ENCODE measurements around the gene EEFSEC.

EEFSEC gene

GRCh38 chr3:128443771-128444170 lies 290.5 kb downstream of the EEFSEC start:
- Histone ChIP-seq H3K27me3 (replicated peaks; ENCODE audit: control insufficient read depth, insufficient read depth, low read length) (no peaks in the 10 kb centered on the region; the same call in none of the 2 replicates), H3K4me3 (replicated peaks; ENCODE audit: low read depth, low read length) (no peak overlapping the region), H3K36me3 (ENCODE audit: control insufficient read depth, insufficient read depth, low read length) (no peaks in the 10 kb centered on the region)
- no peak for TF ChIP-seq CTCF (IDR thresholded peaks at IDR 0.05; ENCODE audit: insufficient read depth, low read length, poor library complexity, severe bottlenecking)
- no peak for DNase-seq (ENCODE audit: extremely low read depth, insufficient read length)

GRCh38 chr3:128445357-128445756 lies 292.1 kb downstream of the EEFSEC start:
- Histone ChIP-seq H3K27me3 (replicated peaks; ENCODE audit: control insufficient read depth, insufficient read depth, low read length) (no peaks in the 10 kb centered on the region; the same call in none of the 2 replicates), H3K4me3 (replicated peaks; ENCODE audit: low read depth, low read length) (no peak overlapping the region), H3K36me3 (ENCODE audit: control insufficient read depth, insufficient read depth, low read length) (no peaks in the 10 kb centered on the region)
- TF ChIP-seq CTCF (IDR thresholded peaks at IDR 0.05; ENCODE audit: insufficient read depth, low read length, poor library complexity, severe bottlenecking): no peak
- no peak for DNase-seq (ENCODE audit: extremely low read depth, insufficient read length)

- no peak for TF ChIP-seq CTCF (IDR thresholded peaks at IDR 0.05; ENCODE audit: insufficient read depth, low read length, poor library complexity, severe bottlenecking)
- DNase-seq (ENCODE audit: extremely low read depth, insufficient read length): no peak
- Histone ChIP-seq H3K27me3 (replicated peaks; ENCODE audit: control insufficient read depth, insufficient read depth, low read length) (no peaks in the 10 kb centered on the region; the same call in 1 of the 2 replicates), H3K36me3 (ENCODE audit: control insufficient read depth, insufficient read depth, low read length) (no peaks in the 10 kb centered on the region), H3K4me3 (replicated peaks; ENCODE audit: low read depth, low read length) (no peak overlapping the region)
These were observed 293.5 kb downstream of the EEFSEC start for GRCh38 chr3:128446821-128447220.

GRCh38 chr3:128447561-128448013 lies 294.3 kb downstream of the EEFSEC start:
- Histone ChIP-seq H3K4me3 (replicated peaks; ENCODE audit: low read depth, low read length) (no peak overlapping the region), H3K27me3 (replicated peaks; ENCODE audit: control insufficient read depth, insufficient read depth, low read length) (no peaks in the 10 kb centered on the region), H3K36me3 (ENCODE audit: control insufficient read depth, insufficient read depth, low read length) (no peaks in the 10 kb centered on the region)
- peak; percentile 59 for DNase-seq (ENCODE audit: extremely low read depth, insufficient read length)
- no peak for TF ChIP-seq CTCF (IDR thresholded peaks at IDR 0.05; ENCODE audit: insufficient read depth, low read length, poor library complexity, severe bottlenecking)

GRCh38 chr3:128448491-128448890 lies 295.2 kb downstream of the EEFSEC start:
- H3K4me3 ChIP-seq (replicated peaks; ENCODE audit: low read depth, low read length): no peak overlapping the region
- no peak for TF ChIP-seq CTCF (IDR thresholded peaks at IDR 0.05; ENCODE audit: insufficient read depth, low read length, poor library complexity, severe bottlenecking)
- no peaks in the 10 kb centered on the region; the same call in 1 of the 2 replicates for H3K27me3 ChIP-seq (replicated peaks; ENCODE audit: control insufficient read depth, insufficient read depth, low read length)
- no peaks in the 10 kb centered on the region for H3K36me3 ChIP-seq (ENCODE audit: control insufficient read depth, insufficient read depth, low read length)
- no peak for DNase-seq (ENCODE audit: extremely low read depth, insufficient read length)

- TF ChIP-seq CTCF (IDR thresholded peaks at IDR 0.05; ENCODE audit: insufficient read depth, low read length, poor library complexity, severe bottlenecking): no peak
- H3K36me3 ChIP-seq (ENCODE audit: control insufficient read depth, insufficient read depth, low read length): no peaks in the 10 kb centered on the region
- no peak for DNase-seq (ENCODE audit: extremely low read depth, insufficient read length)
- no peaks in the 10 kb centered on the region; the same call in 1 of the 2 replicates for H3K27me3 ChIP-seq (replicated peaks; ENCODE audit: control insufficient read depth, insufficient read depth, low read length)
- no peak overlapping the region for H3K4me3 ChIP-seq (replicated peaks; ENCODE audit: low read depth, low read length)
These were observed 295.9 kb downstream of the EEFSEC start for GRCh38 chr3:128449111-128449638.
